Hepatocyte (in vitro differentiated cells): ENCODE results near the gene GNL2.

Experiments
- CTCF ChIP-seq: fragments of 200-600 bp; sonication (generic); IDR thresholded peaks from 2 replicates; pipeline ENCODE4 v1.5.1; 2016; ENCODE audit warnings: antibody characterized with exemption, mild to moderate bottlenecking; ENCODE audit not compliant: poor library complexity
- EZH2 ChIP-seq: fragments of 200-600 bp; sonication (generic); IDR thresholded peaks from 2 replicates; pipeline ENCODE4 v1.6.1; 2016; ENCODE audit warnings: antibody characterized with exemption, mild to moderate bottlenecking, borderline replicate concordance

GRCh38 chr1:37556712-37557196, 39.0 kb downstream of the GNL2 start, which contains the start of gene DNALI1:
- no peak for TF ChIP-seq EZH2
- no peak for TF ChIP-seq CTCF
